ENCODE data around the gene NFE2L2. TPM values are rescaled to one million over a fixed set of nuclear protein-coding genes. Genes with fewer than 3 reads are reported as not detected.

NFE2L2 gene
- polyA plus RNA-seq, 1 of the 3 experiments (the other 2 are of a cell fraction), result 40.9 TPM

- POLR2A ChIA-PET, result interaction anchor here (1.5 kb wide), 1 partner anchor 21 kb away, joined by 3 read pairs; no protein-coding TSS in a partner anchor
- Histone ChIP-seq H4K20me1 (ENCODE audit: insufficient read depth) (no peaks in the 10 kb centered on the region), H3K27ac (ENCODE audit: low read depth in 2 of 2, low read length in 1 of 2) (no peak overlapping the region), H3K4me3 (ENCODE audit: low read depth in 2 of 2, low read length in 1 of 2) (no peak overlapping the region), H3K79me2 (ENCODE audit: insufficient read depth) (no peaks in the 10 kb centered on the region), H3K27me3 (ENCODE audit: insufficient read depth) (no peaks in the 10 kb centered on the region), H3K9me2 (no peaks in the 10 kb centered on the region), H3F3A (replicated peaks; ENCODE audit: insufficient read depth) (no peaks in the 10 kb centered on the region), H3K36me3 (replicated peaks in 1 of 2; ENCODE audit: control insufficient read depth in 1 of 2, insufficient read depth in 2 of 2, low read length in 1 of 2) (peaks cover 0 to 5% of the 10 kb centered on the region in 2 experiments), H3K9me3 (no peaks in the 10 kb centered on the region), H3K4me1 (ENCODE audit: control insufficient read depth in 1 of 2, insufficient read depth in 2 of 2, low read depth in 1 of 2, low read length in 1 of 2) (peaks cover 4 to 14% of the 10 kb centered on the region in 2 experiments; a peak in 2 of 4 replicates), H3K4me2 (no peak overlapping the region), H3K9ac (no peak overlapping the region), H2AFZ (ENCODE audit: low read depth) (no peak overlapping the region)
- DNase-seq, result no peak
- CTCF ChIA-PET, result interaction anchor here (2.2 to 4.4 kb wide), 2 partner anchors 11 to 20 kb away, joined by 6 to 25 read pairs; partner anchors contain the start of gene NFE2L2
- TF ChIP-seq RXRA (IDR thresholded peaks at IDR 0.05; ENCODE audit: borderline replicate concordance, low read depth) (no peak), TAF1 (IDR thresholded peaks at IDR 0.05; ENCODE audit: borderline replicate concordance, low read depth, low read length) (no peak), IRF3 (IDR thresholded peaks at IDR 0.05; ENCODE audit: low read depth, low read length) (no peak), RCOR1 (IDR thresholded peaks at IDR 0.05; ENCODE audit: low read length) (no peak), USF2 (IDR thresholded peaks at IDR 0.05; ENCODE audit: borderline replicate concordance, low read depth, low read length) (no peak), TEAD4 (IDR thresholded peaks at IDR 0.05; ENCODE audit: borderline replicate concordance, insufficient read depth) (no peak), CTCF (IDR thresholded peaks at IDR 0.05) (no peak), SIN3A (IDR thresholded peaks at IDR 0.05; ENCODE audit: borderline replicate concordance, low read depth, low read length) (no peak), EZH2phosphoT487 (IDR thresholded peaks at IDR 0.05; ENCODE audit: borderline replicate concordance, low read depth) (no peak), JUND (IDR thresholded peaks at IDR 0.05) (no peak)
- TF ChIP-seq, protein P1, sequence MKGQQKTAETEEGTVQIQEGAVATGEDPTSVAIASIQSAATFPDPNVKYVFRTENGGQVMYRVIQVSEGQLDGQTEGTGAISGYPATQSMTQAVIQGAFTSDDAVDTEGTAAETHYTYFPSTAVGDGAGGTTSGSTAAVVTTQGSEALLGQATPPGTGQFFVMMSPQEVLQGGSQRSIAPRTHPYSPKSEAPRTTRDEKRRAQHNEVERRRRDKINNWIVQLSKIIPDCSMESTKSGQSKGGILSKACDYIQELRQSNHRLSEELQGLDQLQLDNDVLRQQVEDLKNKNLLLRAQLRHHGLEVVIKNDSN (IDR thresholded peaks at IDR 0.05; ENCODE audit: borderline replicate concordance, low read depth), result no peak
- 91% methylated on average over 3 of the region's 3 CpGs for WGBS (ENCODE audit: low lambda C conversion rate)
Observed at GRCh38 chr2:177284531-177284930, 20.0 kb upstream of the NFE2L2 start.

DNA sequence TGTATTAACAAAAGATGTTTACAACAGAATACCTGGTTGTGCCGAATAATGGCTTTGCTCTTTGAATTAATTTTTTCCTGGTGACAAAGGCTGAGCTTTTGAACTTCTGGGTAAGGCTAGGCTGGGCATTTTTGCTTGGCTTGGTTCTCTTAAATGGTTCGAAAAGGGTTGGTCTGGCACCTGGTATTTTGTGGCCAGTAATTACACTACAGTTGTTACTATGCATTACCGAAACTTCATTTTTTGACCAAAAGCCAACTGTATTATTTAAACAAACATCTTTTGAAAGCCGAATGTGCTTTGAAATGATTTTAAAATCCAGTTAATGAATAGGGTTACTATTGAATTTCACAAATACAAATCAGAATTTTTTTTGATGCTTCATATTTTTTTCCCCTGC is 19.4 kb upstream of the NFE2L2 start:
- POLR2A ChIA-PET, result interaction anchor here (1.5 kb wide), 1 partner anchor 21 kb away, joined by 3 read pairs; no protein-coding TSS in a partner anchor
- no peak overlapping the region for H3K9ac ChIP-seq

More for the DNA sequence above, 19.4 kb upstream of the NFE2L2 start:
- H3K36me3 ChIP-seq (replicated peaks in 1 of 2; ENCODE audit: control insufficient read depth in 1 of 2, insufficient read depth in 2 of 2, low read length in 1 of 2), result peaks cover 0 to 5% of the 10 kb centered on the region in 2 experiments
- peaks cover 4 to 14% of the 10 kb centered on the region in 2 experiments; a peak in 2 of 4 replicates for H3K4me1 ChIP-seq (ENCODE audit: control insufficient read depth in 1 of 2, insufficient read depth in 2 of 2, low read depth in 1 of 2, low read length in 1 of 2)
- WGBS (ENCODE audit: low lambda C conversion rate), result 94% methylated on average over 4 of the region's 4 CpGs
- no peaks in the 10 kb centered on the region for H3F3A ChIP-seq (replicated peaks; ENCODE audit: insufficient read depth)
- no peaks in the 10 kb centered on the region for H3K9me3 ChIP-seq
- no peak for DNase-seq
- H3K4me3 ChIP-seq (ENCODE audit: low read depth in 2 of 2, low read length in 1 of 2), result no peak overlapping the region
- H3K27me3 ChIP-seq (ENCODE audit: insufficient read depth), result no peaks in the 10 kb centered on the region
- H3K79me2 ChIP-seq (ENCODE audit: insufficient read depth), result no peaks in the 10 kb centered on the region
- TF ChIP-seq, protein P1 (IDR thresholded peaks at IDR 0.05; ENCODE audit: borderline replicate concordance, low read depth), result no peak
- no peak for TF ChIP-seq EP300 (IDR thresholded peaks at IDR 0.05; ENCODE audit: borderline replicate concordance in 1 of 2, low read depth in 1 of 2, low read length in 1 of 2)
- TF ChIP-seq GATA2 (CRISPR knock-in tag; IDR thresholded peaks at IDR 0.05), result no peak
- no peak for TF ChIP-seq YY1 (IDR thresholded peaks at IDR 0.05; ENCODE audit: low read depth)
- H3K27ac ChIP-seq (ENCODE audit: low read depth in 2 of 2, low read length in 1 of 2), result no peak overlapping the region
- no peak overlapping the region for H3K4me2 ChIP-seq
- H2AFZ ChIP-seq (ENCODE audit: low read depth), result no peak overlapping the region
- H3K9me2 ChIP-seq, result no peaks in the 10 kb centered on the region
- no peaks in the 10 kb centered on the region for H4K20me1 ChIP-seq (ENCODE audit: insufficient read depth)
- CTCF ChIA-PET, result interaction anchor here (1.1 to 4.4 kb wide), 7 partner anchors 11 to 479 kb away, joined by 3 to 25 read pairs (median 6); partner anchors contain the start of gene NFE2L2
